Measurements from ENCODE around the gene PALM2AKAP2. TPM values are rescaled to one million over a fixed set of nuclear protein-coding genes. Genes with fewer than 3 reads are reported as not detected.

Gene PALM2AKAP2
- total RNA-seq, 2 experiments from 2014 or later: not detected

- H3K4me3 Mint-ChIP-seq: no peak overlapping the region
- POLR2A ChIA-PET: no interaction called here
- H3K27ac Mint-ChIP-seq: no peak overlapping the region
- peaks cover 0 to 6% of the 10 kb centered on the region in 2 experiments for H3K9me3 ChIP-seq (ENCODE audit: control insufficient read depth in 1 of 2, insufficient read depth in 1 of 2, low read length in 2 of 2)
- H3K4me1 Mint-ChIP-seq (ENCODE audit: low read depth): no peaks in the 10 kb centered on the region
- H3K36me3 ChIP-seq (ENCODE audit: insufficient read depth, low read length): no peaks in the 10 kb centered on the region
- intact Hi-C loops (cut with DNase I, micrococcal nuclease): no loop called here
- H3K27me3 Mint-ChIP-seq: peaks cover 53% of the 10 kb centered on the region
- no peaks in the 10 kb centered on the region for H3K36me3 Mint-ChIP-seq (ENCODE audit: low read depth)
- no peak for DNase-seq
- no peak overlapping the region for H3K27ac ChIP-seq (ENCODE audit: low read depth in 1 of 2, low read length in 2 of 2)
- no peaks in the 10 kb centered on the region for H3K9me3 Mint-ChIP-seq
- no peaks in the 10 kb centered on the region for H3K4me1 ChIP-seq (ENCODE audit: insufficient read depth, low read length)
- H3K4me3 ChIP-seq (ENCODE audit: low read length): no peak overlapping the region
- TF ChIP-seq, protein P1, sequence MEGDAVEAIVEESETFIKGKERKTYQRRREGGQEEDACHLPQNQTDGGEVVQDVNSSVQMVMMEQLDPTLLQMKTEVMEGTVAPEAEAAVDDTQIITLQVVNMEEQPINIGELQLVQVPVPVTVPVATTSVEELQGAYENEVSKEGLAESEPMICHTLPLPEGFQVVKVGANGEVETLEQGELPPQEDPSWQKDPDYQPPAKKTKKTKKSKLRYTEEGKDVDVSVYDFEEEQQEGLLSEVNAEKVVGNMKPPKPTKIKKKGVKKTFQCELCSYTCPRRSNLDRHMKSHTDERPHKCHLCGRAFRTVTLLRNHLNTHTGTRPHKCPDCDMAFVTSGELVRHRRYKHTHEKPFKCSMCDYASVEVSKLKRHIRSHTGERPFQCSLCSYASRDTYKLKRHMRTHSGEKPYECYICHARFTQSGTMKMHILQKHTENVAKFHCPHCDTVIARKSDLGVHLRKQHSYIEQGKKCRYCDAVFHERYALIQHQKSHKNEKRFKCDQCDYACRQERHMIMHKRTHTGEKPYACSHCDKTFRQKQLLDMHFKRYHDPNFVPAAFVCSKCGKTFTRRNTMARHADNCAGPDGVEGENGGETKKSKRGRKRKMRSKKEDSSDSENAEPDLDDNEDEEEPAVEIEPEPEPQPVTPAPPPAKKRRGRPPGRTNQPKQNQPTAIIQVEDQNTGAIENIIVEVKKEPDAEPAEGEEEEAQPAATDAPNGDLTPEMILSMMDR (IDR thresholded peaks at IDR 0.05): no peak
- no peak for ATAC-seq (ENCODE audit: poor library complexity)
- peaks cover 4 to 7% of the 10 kb centered on the region in 2 experiments for H3K27me3 ChIP-seq (ENCODE audit: control insufficient read depth in 1 of 2, insufficient read depth in 2 of 2, low read length in 2 of 2)
- CTCF ChIA-PET: no interaction called here
Measured at GRCh38 chr9:109765830-109766229, 14.2 kb upstream of the PALM2AKAP2 start.

DNA sequence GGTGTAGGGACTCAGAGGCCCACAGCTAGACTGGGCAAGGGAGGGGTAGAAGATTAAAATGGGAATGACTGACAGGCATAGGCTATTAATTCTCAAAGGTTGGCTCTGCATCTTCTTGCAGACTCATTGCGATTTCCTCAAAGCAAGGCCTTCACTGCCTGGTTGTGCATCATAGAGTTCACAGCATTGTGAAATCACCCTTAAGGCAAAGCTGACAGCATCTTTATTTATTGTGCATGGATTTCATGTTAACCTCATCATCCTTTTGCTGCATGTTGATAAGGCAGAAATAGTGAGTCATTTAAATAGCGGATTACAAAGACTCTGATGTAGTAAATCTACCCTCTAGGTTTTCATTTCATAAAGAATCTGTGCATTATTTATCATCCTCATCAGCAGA is 13.6 kb upstream of the PALM2AKAP2 start:
- Mint-ChIP-seq H3K4me1 (ENCODE audit: low read depth) (no peaks in the 10 kb centered on the region), H3K27ac (no peak overlapping the region), H3K27me3 (peaks cover 58% of the 10 kb centered on the region), H3K4me3 (no peak overlapping the region), H3K36me3 (ENCODE audit: low read depth) (no peaks in the 10 kb centered on the region), H3K9me3 (no peaks in the 10 kb centered on the region)
- Histone ChIP-seq H3K36me3 (ENCODE audit: insufficient read depth, low read length) (no peaks in the 10 kb centered on the region), H3K27me3 (ENCODE audit: control insufficient read depth in 1 of 2, insufficient read depth in 2 of 2, low read length in 2 of 2) (peaks cover 4 to 9% of the 10 kb centered on the region in 2 experiments), H3K4me1 (ENCODE audit: insufficient read depth, low read length) (no peaks in the 10 kb centered on the region), H3K27ac (ENCODE audit: low read depth in 1 of 2, low read length in 2 of 2) (no peak overlapping the region), H3K9me3 (ENCODE audit: control insufficient read depth in 1 of 2, insufficient read depth in 1 of 2, low read length in 2 of 2) (peaks cover 0 to 6% of the 10 kb centered on the region in 2 experiments), H3K4me3 (ENCODE audit: low read length) (no peak overlapping the region)
- intact Hi-C loops (cut with DNase I, micrococcal nuclease): no loop called here
- POLR2A ChIA-PET: no interaction called here
- TF ChIP-seq, protein P1 (IDR thresholded peaks at IDR 0.05): no peak
- CTCF ChIA-PET: no interaction called here
- ATAC-seq (ENCODE audit: poor library complexity) (no peak), DNase-seq (no peak)

DNA sequence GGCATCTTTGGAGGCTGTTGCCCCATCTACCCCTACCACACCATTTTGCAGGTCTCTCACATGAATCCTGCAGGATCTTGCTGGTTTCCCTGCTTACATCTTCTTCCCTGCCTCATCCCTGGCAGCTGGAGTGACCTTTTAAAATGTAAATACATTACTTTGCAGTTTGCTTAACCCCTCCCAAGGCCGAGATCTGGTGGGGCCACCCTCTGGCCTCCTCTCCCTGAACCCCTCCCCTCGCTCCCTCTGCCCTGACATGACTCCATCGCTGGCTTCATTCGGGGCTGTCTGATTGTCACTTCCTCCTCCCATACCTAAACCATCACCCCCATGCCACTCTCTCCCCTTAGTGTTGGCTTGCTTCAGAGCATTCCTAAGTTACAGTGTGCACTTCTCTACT is 12.6 kb upstream of the PALM2AKAP2 start:
- Mint-ChIP-seq H3K27ac (no peak overlapping the region), H3K9me3 (no peaks in the 10 kb centered on the region), H3K4me3 (no peak overlapping the region), H3K4me1 (ENCODE audit: low read depth) (no peaks in the 10 kb centered on the region), H3K27me3 (peaks cover 60% of the 10 kb centered on the region), H3K36me3 (ENCODE audit: low read depth) (no peaks in the 10 kb centered on the region)
- intact Hi-C loops (cut with DNase I, micrococcal nuclease): no loop called here
- H3K9me3 ChIP-seq (ENCODE audit: control insufficient read depth in 1 of 2, insufficient read depth in 1 of 2, low read length in 2 of 2): peaks cover 0 to 6% of the 10 kb centered on the region in 2 experiments
- H3K27me3 ChIP-seq (ENCODE audit: control insufficient read depth in 1 of 2, insufficient read depth in 2 of 2, low read length in 2 of 2): peaks cover 4 to 15% of the 10 kb centered on the region in 2 experiments
- H3K36me3 ChIP-seq (ENCODE audit: insufficient read depth, low read length): no peaks in the 10 kb centered on the region
- ATAC-seq (ENCODE audit: poor library complexity): no peak
- no peak overlapping the region for H3K27ac ChIP-seq (ENCODE audit: low read depth in 1 of 2, low read length in 2 of 2)
- POLR2A ChIA-PET: no interaction called here
- no peaks in the 10 kb centered on the region for H3K4me1 ChIP-seq (ENCODE audit: insufficient read depth, low read length)
- CTCF ChIA-PET: no interaction called here
- TF ChIP-seq, protein P1 (IDR thresholded peaks at IDR 0.05): no peak
- no peak overlapping the region for H3K4me3 ChIP-seq (ENCODE audit: low read length)
- no peak for DNase-seq

Data from CD4-positive, alpha-beta T cell (primary cell).